GM23248 (cell line): ENCODE measurements around the gene GBF1.

ENCODE experiments used
- EZH2 ChIP-seq: fragments of 200-600 bp; sonication (generic); IDR thresholded peaks from 2 replicates; pipeline ENCODE4 v1.6.1; 2018; ENCODE audit warnings: antibody characterized with exemption, mild to moderate bottlenecking; ENCODE audit not compliant: insufficient read depth, poor library complexity, severe bottlenecking
- EZH2phosphoT487 ChIP-seq: fragments of 200-600 bp; sonication (generic); IDR thresholded peaks from 2 replicates; pipeline ENCODE4 v1.6.1; 2018; ENCODE audit warnings: antibody characterized with exemption, moderate library complexity, mild to moderate bottlenecking, low read depth; ENCODE audit not compliant: insufficient read depth

DNA sequence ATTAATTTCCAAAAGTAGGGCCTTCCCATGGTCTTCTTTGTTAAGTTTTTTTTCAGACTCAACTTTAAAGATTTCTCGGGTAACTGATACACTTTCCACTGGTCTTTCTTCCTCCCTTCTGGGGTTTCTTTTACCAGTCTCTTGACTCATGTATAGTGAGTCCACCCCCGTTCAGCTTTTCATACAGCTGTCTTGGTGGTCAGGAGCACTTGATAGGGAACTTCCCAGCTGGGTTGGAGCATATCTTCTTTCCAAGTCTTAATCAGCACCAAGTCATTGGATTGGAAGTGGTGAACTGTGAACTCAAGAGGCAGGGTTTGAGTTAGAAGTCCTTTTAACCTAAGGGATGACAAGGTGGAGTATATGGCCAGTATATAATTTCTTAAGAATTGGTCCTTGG, 48.4 kb upstream of the GBF1 start:
- TF ChIP-seq EZH2: no peak
- TF ChIP-seq EZH2phosphoT487: no peak
